ENCODE data around the gene TRHDE.

The TRHDE gene

GRCh38 chr12:72275526-72275925, 3.4 kb downstream of the TRHDE start:
- no peak for DNase-seq

- no peak for DNase-seq
Measured at GRCh38 chr12:72276181-72276805, 4.1 kb downstream of the TRHDE start.

- no peak for DNase-seq
Measured at GRCh38 chr12:72277415-72277814, 5.2 kb downstream of the TRHDE start.

- DNase-seq: no peak
Measured at GRCh38 chr12:72278894-72279293, 6.7 kb downstream of the TRHDE start.

DNA sequence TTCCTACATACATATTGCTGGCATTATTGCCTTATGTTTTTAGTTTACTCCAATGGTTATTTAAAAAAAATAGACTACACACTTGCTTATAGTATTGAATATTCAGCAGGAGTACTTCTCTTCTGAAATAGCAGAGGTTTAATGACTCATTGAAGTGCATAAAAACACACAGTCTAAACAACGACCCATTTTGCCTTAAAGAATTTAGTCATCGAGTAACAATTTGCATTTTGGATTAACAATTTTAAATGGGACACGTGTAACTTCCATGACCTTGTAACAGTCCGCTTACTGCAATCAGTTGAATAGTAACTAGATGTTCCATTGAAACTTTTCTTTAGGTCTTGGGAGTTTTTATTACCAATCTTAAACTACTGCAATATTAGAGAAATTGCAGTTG, 9.0 kb downstream of the TRHDE start:
- DNase-seq: no peak

GRCh38 chr12:72282721-72283120, 10.6 kb downstream of the TRHDE start:
- DNase-seq: no peak

DNA sequence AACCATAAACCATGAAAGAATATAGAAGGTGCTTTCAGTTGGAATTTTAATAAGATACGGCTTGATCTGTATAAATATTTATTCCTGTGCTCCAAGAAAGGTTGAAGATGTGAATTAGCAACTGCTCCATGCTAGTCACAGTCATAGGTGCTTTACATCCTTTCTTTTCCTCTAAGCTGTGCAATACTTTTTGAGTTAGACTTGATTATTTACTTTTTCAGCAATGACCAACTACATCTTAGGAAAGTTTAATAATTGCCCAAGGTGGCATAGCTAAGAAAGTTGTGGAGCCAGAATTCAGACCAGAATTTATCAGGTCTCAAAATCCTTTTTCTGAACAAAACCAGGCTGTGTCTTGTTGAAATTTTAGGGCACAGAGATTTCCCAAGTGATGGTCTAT, 13.7 kb downstream of the TRHDE start:
- DNase-seq: no peak

DNA sequence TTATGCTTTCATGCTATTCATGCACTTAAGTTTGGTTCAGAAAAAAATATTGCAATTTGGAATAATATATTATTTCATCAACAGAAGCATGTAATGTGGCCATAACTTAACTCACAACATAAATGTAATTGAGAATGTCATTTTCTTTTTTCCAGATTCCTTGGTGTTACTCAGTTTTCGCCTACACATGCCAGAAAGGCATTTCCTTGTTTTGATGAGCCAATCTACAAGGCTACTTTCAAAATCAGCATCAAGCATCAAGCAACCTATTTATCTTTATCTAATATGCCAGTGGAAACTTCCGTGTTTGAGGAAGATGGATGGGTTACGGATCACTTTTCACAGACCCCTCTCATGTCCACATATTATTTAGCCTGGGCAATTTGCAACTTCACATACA, 14.4 kb downstream of the TRHDE start:
- DNase-seq: no peak

- DNase-seq: no peak
Measured at GRCh38 chr12:72288436-72288835, 16.3 kb downstream of the TRHDE start.

GRCh38 chr12:72288911-72289310, 16.7 kb downstream of the TRHDE start:
- no peak for DNase-seq

DNA sequence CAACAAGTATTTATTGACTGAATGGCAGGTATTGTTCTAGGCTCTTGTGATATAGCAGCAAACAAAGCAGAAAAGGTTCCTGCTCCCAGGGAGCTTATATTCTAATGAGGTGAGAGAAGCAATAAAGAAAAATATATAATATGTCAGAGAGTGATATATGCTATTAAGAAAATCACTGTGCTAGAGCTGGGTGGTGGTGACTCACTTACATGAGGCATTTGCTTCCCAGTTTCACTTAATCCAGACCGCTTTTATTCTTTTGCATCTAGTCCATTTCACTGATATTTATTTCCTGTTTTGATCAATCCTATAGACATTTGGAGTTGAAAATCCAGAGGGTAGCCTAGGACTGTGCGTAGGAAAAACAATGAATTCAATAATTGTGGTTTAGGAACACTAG, 17.5 kb downstream of the TRHDE start:
- no peak for DNase-seq

GRCh38 chr12:72291175-72291574, 19.0 kb downstream of the TRHDE start:
- no peak for DNase-seq

- no peak for DNase-seq
Measured at GRCh38 chr12:72293701-72294100, 21.5 kb downstream of the TRHDE start.

- no peak for DNase-seq
Measured at GRCh38 chr12:72295101-72295500, 22.9 kb downstream of the TRHDE start.

DNA sequence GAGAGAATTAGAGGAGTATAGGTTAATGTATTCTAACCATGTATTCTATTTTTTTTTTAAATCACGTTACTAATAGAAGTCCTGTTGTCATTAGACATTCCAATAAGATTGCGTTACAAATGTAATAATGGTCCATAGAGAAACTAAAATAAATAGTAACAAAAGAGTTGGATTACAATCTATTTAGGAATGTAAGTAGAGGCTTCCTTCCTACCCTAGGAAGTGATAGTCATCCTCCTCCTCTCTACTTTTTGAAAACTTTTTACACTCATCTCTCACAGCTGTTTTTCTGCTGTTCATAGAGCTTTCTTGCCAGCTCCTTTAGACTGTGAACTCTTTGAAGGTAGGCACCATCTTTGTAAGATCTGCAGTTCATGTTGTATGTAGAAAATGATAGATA, 23.6 kb downstream of the TRHDE start:
- no peak for DNase-seq

GRCh38 chr12:72296389-72296788, 24.2 kb downstream of the TRHDE start:
- no peak for DNase-seq

GRCh38 chr12:72297666-72298065, 25.5 kb downstream of the TRHDE start:
- no peak for DNase-seq

GRCh38 chr12:72300728-72301127, 28.6 kb downstream of the TRHDE start:
- DNase-seq: no peak

- DNase-seq: no peak
Measured at GRCh38 chr12:72304751-72305150, 32.6 kb downstream of the TRHDE start.

GRCh38 chr12:72307229-72307628, 35.1 kb downstream of the TRHDE start:
- no peak for DNase-seq

GRCh38 chr12:72311946-72312345, 39.8 kb downstream of the TRHDE start:
- DNase-seq: no peak

- DNase-seq: no peak
Measured at GRCh38 chr12:72313806-72314205, 41.6 kb downstream of the TRHDE start.

- DNase-seq: no peak
Measured at GRCh38 chr12:72315858-72316257, 43.7 kb downstream of the TRHDE start.

DNA sequence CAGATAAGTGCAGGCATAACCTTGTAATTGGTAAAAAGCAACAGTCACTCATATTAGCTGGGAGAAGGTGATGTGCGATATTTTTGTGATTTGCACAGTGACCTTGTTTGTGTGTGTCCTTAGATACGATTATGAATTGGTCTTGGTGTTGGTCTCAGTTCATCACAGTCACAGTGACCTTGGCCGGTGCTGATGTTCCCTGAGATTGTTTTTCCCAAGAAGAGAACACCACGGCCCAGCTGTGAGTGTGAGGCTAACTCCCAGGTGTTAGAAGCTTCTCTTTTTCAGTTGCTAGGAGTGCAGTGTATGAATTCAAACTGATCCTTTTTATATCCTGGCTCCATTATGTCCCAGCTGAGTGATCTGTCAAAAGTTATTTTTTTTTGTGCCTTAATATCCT, 46.2 kb downstream of the TRHDE start:
- DNase-seq: no peak

- DNase-seq: no peak
Measured at GRCh38 chr12:72323881-72324280, 51.7 kb downstream of the TRHDE start.

- no peak for DNase-seq
Measured at GRCh38 chr12:72330301-72330700, 58.1 kb downstream of the TRHDE start.
